DMS 273 treated with DMSO at 0.1 percent for 48 hours (cell line): ENCODE results near the gene DNAH1.

Experiments used
- DNase-seq: peaks from one replicate; lab custom pipeline; 2025; lab: John Stamatoyannopoulos, UW

DNAH1 gene

GRCh38 chr3:52311576-52312119 is 4.5 kb upstream of the DNAH1 start:
- DNase-seq = no peak

GRCh38 chr3:52313188-52313773 is 2.8 kb upstream of the DNAH1 start:
- no peak for DNase-seq

GRCh38 chr3:52313774-52314188 is 2.3 kb upstream of the DNAH1 start:
- DNase-seq = no peak

GRCh38 chr3:52314489-52314888 is 1.6 kb upstream of the DNAH1 start:
- DNase-seq = no peak

GRCh38 chr3:52315006-52315405 is 1.1 kb upstream of the DNAH1 start:
- no peak for DNase-seq

- no peak for DNase-seq
Measured at GRCh38 chr3:52317208-52318000, 1.3 kb downstream of the DNAH1 start.

- no peak for DNase-seq
Measured at GRCh38 chr3:52318186-52318816, 2.2 kb downstream of the DNAH1 start.

GRCh38 chr3:52319921-52320595 is 3.9 kb downstream of the DNAH1 start:
- no peak for DNase-seq

GRCh38 chr3:52321481-52321880 is 5.4 kb downstream of the DNAH1 start:
- DNase-seq = no peak

GRCh38 chr3:52322466-52322865 is 6.3 kb downstream of the DNAH1 start:
- DNase-seq = no peak

- no peak for DNase-seq
Measured at GRCh38 chr3:52323526-52324295, 7.6 kb downstream of the DNAH1 start.

- no peak for DNase-seq
Measured at GRCh38 chr3:52324676-52325075, 8.6 kb downstream of the DNAH1 start.

- no peak for DNase-seq
Measured at GRCh38 chr3:52325686-52326085, 9.6 kb downstream of the DNAH1 start.

- no peak for DNase-seq
Measured at GRCh38 chr3:52326976-52327375, 10.9 kb downstream of the DNAH1 start.

- no peak for DNase-seq
Measured at GRCh38 chr3:52327486-52328290, 11.6 kb downstream of the DNAH1 start.

- DNase-seq = no peak
Measured at GRCh38 chr3:52328536-52329080, 12.5 kb downstream of the DNAH1 start.

- DNase-seq = no peak
Measured at GRCh38 chr3:52330194-52330805, 14.2 kb downstream of the DNAH1 start.

GRCh38 chr3:52331091-52331490 is 15.0 kb downstream of the DNAH1 start:
- DNase-seq = no peak

- DNase-seq = no peak
Measured at GRCh38 chr3:52331906-52332305, 15.8 kb downstream of the DNAH1 start.
